SKM-1 (cell line): ENCODE data around the gene ITIH6.
A peak's percentile ranks its signal among the peaks of the same experiment; 100 is the strongest.
"Not testable (repeated sequence)": the region's sequence is repeated elsewhere in the genome, so short reads cannot be mapped to it uniquely, and the experiment has no call there.

Source experiments
- DNase-seq: peaks from one replicate; lab custom pipeline; 2025; ENCODE audit not compliant: unreplicated experiment; lab: John Stamatoyannopoulos, UW

The ITIH6 gene

DNA sequence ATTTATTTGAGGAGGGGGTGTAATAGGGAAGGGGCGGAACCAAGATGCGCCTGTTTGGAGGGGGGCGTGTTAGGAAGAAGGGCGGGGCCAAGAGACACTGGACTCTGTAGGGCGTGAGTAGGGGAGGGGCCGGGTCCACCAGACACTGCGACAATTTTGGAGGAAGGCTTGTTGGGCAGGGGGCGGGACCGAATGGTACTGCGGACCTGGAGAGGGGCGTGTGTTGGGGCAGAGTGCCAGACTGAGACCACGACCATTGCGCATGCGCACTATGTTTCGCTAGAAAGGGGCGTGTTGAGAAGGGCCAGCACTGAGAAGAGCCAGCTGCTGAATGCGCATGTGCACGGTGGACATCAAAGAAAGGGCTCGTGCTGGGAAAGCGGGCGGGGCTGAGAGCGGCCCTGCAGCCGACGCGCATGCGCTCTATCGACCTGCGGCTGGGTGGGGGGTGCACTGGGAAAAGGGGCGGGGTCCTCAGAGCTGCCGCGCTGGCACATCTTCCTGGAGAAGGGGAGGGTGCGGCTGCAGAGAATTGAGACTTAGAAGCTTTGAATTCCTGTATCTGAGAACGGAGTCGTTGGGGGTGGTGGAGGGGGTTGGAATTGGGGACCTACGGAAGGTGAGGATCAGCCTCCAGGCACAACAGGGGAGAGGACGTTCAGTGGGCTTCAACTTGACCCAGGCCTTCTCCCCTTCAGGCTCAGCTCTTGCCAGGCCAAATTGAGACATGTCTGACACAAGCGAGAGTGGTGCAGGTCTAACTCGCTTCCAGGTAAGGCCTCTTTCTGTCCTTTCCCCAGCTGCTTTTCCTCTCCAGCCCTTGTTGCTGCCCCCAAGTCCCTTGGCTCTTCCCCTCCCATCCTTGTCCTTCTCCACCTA, 10.8 kb upstream of the ITIH6 start:
- DNase-seq = peak; percentile 72

DNA sequence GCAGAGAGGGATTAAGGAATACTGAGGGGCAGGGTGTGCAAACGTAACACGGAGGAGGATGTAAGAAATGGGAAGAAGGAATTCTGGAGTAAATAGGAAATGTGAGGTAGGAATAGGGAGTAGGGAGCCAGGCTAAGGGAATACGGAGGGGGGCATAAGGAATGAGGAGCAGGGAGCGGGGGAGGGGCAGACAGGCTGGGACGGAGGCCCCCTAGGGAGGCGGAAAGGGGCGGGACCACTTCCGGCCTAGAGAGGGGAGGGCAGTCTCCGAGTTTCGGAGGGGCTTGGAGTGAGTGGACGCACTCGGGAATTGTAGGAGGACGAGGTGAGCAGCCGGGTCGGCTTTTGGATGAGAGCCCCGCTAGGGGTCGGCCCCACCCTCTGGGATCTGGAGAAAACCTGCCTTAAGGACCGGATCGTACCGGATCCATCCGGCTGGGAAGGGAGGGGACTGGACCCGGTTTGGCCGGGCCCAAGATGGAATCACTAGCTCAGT, 10.1 kb upstream of the ITIH6 start:
- no peak for DNase-seq

DNA sequence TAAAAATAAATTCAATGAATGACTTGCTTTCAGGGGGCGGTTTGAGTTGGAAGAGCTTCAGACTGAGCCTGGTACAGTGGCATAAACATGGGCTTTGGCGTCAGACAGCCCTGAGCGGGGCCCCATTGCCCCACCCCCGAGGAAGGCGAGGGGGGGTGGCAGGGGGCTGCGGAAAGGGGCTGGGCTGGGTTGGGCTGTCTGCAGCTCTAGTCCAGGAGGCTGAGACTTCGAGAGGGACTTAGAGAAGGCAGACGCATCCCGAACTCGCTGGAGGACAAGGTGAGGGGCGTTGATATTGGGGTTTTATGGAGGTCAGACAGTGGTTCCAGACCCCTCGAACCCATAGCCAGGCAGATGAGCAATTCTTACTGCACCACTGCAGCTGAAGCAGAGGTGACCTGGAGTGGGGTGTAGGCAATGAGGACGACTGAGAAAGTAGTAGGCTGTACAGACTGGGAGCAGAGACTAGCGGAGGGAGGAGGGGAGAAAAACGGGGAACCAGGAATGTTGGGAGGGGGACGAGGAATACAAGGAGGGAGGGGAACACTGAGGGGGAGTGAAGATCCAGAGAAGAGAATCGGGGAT, 9.6 kb upstream of the ITIH6 start, which contains the start of gene MAGED2:
TSS of gene MAGED2 (plus strand) at position 222 of the 585 bp plus-strand sequence. CDS start 1,587 bp downstream, outside the sequence.
- no peak for DNase-seq

DNA sequence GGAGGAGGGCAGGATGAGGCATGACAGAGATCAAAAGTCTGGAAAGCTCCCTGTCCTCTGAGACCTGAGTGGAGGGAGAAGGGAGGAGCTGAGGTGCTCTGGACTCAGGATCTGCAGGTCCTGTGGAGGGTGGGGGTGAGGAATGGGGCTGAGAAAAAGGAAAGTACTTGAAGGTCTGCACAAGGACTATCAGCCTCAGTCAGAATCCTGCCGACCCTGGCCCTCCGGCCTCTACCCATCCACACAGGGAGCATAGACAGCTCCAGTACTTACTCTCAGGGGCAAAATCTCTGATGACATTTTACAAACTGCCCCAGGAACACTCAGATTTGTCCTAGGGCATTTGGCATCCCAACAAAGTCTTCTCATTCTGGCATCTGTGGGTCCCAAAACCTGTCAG, 991 bp upstream of the ITIH6 start:
- DNase-seq = no peak

DNA sequence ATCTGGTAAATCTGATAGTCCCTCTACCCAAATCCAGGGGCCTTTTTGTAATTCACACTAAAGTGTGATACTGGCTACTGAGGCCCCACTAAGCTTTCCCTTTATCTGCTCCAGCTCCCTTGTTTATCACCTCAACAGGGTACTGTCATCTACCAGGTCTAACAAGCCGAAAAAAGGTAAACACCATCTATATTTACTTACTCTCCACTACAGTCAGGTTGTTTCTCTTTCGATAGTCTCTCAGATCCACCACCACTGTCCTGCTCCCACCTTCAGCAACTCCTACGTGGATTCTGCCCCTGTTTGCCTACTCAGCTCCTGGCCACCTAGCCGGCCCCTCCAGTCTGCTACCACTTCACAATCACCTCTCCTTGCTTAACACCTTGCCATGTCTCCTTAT, 3.3 kb downstream of the ITIH6 start:
- DNase-seq = no peak

DNA sequence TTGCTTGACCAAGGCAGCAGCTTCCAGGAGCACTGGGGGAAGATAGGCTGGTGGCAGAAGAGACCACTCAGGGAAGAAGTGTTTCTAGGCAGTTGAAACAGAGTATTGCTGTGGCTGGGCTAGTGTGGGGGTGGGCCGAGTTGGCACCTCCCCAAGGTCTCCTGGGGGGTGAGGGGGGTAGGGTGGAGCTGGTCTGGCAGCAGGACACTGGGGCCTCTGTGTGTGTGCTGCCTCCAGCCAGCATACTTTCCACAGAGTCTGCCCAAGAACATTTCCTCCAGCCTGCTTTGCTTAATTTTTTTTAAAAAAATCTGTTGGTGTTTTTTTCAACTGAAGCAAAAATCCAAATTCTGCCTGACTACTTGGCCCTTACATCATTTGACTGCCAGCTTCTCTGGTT, 4.0 kb downstream of the ITIH6 start:
- no peak for DNase-seq

DNA sequence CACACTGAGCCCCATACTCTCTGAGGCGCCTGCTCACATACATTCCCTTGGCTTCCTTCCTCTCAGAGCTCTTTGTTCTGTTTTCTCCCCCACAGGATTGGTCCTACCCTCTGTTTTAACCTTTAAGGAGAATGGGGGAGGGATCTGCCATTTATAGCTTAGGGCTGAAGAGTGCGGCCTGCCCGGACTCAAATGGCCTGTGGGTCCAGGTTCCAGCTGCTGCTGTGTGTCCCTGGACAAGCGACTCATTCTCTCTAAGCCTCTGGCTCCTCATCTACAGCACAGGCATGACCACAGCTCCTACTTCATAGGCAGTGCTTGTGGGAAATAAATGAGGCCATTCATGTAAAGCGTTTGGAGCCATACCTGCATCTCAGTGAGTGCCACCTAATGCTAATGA, 8.7 kb downstream of the ITIH6 start:
- DNase-seq = not testable (repeated sequence)

DNA sequence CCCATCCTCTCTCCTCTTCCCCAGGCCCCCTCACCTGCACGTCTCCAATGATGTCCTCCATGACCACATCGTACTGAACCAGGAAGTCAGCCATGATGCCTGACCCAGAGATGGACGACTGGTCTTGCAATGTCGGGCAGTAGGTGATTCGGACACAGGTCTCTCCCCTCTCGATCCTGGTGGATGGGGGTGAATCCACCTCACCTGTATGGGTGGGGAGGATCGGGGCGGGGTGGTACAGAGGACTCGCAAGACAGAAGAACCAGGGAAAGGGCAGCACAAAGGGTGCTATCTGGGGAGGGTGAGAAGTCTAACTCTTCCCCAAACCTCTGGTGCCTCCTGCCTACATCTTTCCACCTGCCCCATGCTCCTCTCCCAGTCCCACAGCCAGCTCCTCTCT, 9.6 kb downstream of the ITIH6 start:
- no peak for DNase-seq

DNA sequence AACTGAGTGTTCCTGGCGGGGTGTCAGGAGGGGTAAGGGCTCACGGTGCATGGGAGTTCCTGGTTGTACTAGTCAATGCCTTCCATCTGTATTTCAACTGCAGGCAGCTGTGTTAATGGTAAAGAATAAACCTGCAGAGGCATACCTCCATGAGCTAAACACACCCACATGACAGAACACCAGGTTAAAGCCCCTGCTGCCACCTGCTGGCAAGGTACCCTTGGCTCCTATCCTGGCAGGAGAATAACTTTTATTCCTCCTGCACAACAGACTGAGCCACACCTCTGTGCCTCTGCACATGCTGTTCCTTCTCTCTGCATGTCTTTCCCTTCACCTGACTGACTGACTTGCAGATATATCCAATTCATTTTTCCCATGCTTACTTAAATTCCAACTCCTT, 11.1 kb downstream of the ITIH6 start:
- DNase-seq = no peak

DNA sequence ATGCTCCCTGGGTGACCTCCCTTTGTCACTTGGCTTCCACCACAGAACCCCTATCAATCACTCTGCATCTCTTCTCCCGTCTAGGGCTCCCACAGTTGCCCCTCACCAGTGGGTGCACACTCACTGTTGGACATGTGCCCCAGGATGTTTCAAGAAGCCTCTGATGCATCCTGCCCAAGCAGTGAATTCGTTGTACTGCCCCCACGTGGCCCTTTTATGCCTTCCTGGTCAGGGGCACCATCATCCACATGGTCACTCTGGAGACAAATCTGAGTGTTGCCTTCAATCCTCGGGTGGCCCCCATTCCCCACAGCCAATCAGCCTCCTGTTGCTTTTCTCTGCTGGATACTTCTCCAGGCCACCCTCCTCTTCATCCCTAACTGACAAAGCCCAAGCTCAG, 12.2 kb downstream of the ITIH6 start:
- no peak for DNase-seq

DNA sequence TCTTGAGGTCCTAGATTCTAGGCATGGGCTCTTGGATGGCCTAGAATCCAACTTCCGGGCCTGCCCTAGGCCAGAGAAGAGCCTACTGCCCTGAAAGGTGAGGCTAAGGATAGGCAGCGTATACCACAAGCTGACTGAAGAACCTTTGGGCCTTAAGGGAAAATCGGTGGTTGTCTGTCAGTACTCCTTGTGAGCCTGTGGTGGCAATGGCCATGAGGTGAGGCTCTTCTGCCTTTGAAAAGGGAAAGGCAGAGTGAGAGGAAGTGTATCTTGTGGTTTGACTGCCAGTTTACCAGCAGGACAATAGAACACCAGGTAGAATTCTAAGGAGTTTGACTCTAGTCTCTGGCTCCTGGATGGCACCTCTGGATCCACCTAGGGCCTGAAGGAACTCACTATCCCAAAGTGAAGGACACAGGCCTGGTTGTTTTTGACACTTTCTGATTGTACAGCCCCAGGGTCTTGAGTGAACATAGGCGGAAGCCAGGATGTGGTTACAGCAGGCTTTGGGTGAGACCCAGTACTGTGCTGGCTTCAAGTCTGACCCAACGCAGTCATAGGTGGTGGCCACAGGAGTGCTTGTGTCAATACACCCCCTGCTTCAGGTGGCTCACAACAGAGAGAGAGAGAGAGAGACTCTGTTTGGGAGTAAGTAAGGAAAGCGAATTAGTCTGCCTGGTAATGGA, 20.9 kb downstream of the ITIH6 start:
- DNase-seq = no peak

DNA sequence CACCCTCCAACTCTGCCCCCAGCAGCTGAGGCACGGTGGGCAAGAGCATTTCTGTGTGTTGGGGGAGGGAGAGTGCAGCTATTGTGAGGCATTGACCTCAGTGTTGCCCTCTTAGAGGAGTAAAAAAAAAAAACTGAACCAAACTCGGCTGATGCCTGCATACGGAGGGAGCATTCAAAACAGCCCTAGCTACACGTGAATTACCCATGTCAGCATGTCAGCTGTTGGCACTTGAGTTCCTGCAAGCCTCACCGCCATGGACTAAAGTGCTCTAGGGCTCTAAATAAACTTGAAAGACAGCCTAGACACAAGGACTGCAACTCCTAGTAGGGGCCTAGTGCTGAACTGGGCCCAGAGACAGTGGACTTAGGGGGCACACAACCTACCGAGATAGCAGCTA, 22.0 kb downstream of the ITIH6 start:
- DNase-seq = no peak

DNA sequence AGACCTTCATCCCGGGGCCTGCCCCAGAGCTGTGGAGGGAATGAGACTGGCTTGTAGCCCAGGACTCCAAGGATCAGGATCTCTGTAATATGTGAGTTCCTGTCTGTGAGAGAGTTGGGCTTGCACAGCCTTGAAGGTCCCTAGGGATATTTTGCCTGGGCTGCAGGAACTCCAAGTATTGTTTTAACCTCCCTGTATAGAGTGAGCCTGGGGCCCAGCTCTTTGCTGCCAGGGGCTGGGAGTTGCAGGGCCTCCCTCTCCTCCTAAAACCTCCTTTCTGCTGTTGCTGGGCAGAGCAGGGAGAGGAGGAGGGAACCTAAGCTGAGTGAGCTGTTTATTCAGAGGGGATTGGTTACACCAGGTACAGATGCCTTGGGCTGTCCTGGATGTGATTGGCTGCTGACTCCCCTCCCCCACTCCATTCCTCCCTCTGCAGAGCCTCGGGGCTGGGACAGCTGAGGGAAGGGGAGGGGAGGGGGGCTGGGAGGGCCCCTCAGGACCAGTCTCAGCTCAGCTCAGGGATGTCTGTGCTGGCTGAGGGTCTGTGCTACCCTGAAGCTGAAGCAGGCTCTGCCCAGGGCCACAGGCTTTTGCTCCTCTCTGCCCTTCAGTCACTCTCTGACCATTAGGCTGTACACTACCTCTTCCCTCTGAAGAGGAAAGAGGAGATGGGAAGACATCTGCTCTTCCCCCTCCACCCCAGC, 23.5 kb downstream of the ITIH6 start:
- not testable (repeated sequence) for DNase-seq

DNA sequence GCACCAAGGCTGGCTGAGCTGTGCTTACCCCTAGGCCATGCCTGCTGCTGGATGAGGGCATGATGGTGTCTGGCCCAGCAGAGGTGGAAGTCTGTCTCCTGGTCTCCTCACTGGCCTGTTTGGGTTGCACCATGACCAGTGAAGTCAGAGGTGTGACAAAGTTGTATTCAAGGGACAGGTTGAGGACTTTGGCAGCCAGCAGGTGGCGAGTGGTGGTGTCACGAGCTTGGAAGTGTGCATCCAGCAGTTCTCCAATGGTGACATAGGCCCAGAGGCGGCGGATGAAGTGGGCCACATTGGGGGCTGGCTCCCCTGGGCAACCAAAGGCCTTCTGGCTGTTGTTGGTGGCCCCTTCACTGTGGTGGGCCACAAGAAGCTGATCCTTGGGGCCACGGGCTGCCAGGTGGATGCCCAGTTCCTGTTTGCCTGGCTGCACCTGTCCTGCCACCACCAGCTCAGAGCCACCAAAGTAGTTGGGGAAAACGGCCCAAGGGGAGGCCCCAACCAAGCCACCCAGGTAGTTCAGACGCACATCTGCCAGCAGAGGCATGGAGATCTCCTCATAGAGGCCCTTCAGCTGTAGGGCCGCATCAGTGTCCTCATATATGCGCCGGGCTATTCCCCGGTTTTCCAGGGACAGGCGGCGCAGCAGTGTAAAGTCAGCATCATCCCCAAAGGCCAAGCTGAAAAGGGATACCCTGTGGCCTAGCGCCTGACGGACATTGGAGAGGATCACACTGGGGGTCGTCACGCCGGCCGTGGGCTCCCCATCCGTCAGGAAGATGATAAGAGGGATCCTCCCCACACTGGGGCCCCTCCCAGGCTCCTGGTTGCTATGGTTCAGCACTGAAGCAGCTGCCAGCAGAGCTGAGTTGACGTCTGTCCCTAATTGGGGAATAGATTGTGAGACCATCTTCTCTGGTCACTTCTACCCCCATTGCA, 39.7 kb downstream of the ITIH6 start:
- no peak for DNase-seq

DNA sequence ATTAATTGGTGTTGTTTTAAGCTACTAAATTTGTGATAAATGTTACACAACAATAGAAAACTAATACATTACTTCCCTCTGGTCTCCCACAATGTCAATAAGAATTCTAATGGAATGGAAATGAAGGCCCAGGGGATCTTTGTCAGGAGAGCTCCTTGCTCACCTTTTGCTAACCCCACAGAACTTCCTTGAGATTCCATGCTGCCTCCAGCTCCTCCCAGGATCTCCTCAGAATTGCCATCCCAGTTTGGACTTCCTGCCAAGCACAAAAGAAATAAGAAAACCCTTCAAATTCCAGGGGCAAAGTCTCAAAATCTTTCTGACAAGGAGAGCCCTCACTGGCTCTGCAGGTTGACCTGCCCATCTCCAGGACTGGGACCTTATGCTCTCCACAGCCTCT, 43.2 kb downstream of the ITIH6 start:
- DNase-seq = no peak

DNA sequence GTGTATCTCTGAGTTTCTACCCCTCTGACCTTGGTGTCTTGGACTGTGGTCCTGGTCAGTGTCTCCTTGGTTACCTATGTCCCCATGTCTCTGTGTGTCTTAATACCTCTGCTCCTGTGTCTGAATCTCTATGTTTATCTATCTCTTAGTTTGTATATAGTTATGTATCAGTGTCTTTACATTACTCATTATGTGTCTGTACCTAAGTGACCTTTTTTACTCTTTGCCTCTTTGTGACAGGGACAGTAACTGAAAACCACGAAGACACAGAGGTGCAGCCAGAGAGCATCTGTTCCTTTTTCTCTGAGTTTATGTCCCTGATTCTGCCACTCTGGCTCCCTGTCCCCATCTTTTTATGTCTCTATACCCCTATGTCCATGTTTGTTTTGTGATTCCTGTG, 49.4 kb downstream of the ITIH6 start:
- DNase-seq = no peak

DNA sequence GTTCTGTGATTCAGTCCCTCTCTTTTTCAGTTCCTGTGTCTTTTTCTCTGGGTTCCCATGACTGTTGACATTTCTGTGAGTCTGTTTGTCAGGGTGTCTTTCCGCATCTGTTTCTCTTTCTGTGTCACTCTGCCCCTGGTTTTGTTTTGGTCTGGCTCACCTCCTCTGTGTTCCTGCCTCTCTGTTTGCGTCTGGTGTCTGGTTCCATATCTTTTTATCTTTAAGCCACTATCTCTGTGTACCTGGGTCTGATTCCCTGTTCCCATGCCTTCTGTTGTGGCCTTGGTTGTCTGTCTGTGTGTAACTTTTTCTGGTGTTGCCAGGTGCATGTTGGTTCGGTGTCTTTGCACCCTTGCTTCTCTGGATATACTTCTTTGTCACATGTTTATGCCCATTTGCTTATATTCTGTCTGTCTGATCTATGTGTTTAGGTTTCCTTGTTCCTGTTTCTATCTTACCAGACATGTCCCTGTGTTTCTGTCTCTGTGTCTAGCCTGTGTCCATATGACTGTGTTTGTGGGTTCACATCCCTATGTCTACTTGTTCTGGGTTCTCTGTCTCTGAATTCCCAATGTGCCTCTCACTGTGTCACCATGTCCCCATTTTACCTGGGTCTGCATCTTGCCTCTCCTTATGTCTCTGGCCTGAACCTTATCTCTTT, 50.2 kb downstream of the ITIH6 start:
- DNase-seq = no peak

DNA sequence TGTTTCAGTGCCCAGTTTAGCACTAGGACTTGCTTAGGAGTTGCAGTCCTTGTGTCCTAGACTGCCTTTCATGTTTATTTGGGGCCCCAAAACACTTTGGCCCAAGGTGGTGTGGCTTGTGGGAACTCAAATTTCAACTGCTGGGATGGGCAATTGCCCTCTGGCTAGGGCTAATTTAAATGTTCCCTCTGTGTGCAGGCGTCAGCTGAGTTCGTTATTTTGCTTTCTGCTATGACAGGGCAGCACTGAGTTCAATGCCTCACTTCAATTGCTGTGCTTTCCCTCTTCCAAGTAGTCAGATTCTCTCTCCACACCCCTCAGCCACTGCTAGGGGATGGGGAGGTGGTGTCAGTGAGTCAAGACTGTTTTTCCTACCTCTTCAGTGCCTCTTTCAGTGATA, 51.1 kb downstream of the ITIH6 start:
- no peak for DNase-seq

DNA sequence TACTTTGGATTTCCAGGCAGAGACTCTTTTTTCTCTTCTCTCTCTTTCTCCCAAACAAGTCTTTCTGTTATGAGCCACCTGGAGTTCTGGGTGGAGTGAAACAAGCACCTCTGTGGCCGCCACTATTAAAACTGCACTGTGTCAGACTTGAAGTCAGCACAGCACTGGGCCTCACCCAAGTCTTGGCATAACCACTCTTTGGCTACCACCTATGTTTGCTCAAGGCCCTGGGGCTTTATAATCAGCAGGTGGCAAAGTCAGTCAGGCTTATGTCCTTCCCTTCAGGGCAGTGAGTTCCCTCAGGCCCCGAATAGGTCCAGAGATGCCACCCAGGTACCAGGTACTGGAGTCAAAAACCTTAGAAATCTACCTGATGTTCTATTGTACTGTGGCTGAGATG, 52.4 kb downstream of the ITIH6 start:
- no peak for DNase-seq

DNA sequence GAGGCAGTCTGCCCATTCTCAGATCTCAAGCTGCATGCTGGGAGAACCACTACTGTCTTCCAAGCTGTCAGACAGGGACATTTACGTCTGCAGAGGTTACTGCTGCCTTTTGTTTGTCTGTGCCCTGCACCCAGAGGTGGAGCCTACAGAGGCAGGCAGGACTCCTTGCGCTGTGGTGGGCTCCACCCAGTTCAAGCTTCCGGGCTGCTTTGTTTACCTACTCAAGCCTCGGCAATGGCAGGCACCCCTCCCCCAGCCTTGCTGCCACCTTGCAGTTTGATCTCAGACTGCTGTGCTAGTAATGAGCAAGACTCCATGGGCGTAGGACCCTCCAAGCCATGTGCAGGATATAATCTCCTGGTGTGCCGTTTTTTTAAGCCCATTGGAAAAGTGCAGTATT, 59.5 kb downstream of the ITIH6 start:
- DNase-seq = not testable (repeated sequence)
